Uterus (tissue), 2 donors: Measurements from ENCODE around the gene CD226.

ENCODE experiments used
- POLR2A ChIP-seq, 2 donors: fragments of 450-650 bp; IDR thresholded peaks; one replicate each; pipeline ENCODE4 v1.6.1; 2016; ENCODE audit warnings: antibody characterized with exemption in 2 of 2, mild to moderate bottlenecking in 1 of 2, moderate library complexity in 1 of 2
- TF ChIP-seq, protein P1 (sequence below), 4 experiments: fragments of 200-600 bp in 2 of 4; fragments of 450-650 bp in 2 of 4; sonication (generic) in 2 of 4; IDR thresholded peaks; one replicate each; pipeline ENCODE4 v1.5.1; 2016 to 2019; ENCODE audit warnings: antibody characterized with exemption in 4 of 4, mild to moderate bottlenecking in 2 of 4, moderate library complexity in 1 of 4

DNA sequence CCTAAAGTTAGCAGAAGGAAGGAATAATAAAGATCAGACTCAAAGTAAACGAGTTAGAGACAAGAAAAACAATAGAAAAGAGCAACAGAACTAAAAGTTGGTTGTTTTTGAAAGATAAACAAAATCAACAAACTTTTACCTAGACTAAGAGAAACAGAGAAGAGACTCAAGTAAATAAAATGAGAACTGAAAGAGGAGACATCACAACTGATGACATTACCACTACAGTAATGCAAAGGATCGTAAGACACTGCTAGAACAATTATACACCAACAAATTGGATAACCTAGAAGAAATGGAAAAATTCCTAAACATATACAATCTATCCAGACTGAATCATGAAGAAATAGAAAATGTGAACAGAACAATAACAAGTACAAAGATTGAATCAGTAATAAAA, 139.3 kb downstream of the CD226 start:
- TF ChIP-seq, protein P1, sequence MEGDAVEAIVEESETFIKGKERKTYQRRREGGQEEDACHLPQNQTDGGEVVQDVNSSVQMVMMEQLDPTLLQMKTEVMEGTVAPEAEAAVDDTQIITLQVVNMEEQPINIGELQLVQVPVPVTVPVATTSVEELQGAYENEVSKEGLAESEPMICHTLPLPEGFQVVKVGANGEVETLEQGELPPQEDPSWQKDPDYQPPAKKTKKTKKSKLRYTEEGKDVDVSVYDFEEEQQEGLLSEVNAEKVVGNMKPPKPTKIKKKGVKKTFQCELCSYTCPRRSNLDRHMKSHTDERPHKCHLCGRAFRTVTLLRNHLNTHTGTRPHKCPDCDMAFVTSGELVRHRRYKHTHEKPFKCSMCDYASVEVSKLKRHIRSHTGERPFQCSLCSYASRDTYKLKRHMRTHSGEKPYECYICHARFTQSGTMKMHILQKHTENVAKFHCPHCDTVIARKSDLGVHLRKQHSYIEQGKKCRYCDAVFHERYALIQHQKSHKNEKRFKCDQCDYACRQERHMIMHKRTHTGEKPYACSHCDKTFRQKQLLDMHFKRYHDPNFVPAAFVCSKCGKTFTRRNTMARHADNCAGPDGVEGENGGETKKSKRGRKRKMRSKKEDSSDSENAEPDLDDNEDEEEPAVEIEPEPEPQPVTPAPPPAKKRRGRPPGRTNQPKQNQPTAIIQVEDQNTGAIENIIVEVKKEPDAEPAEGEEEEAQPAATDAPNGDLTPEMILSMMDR (IDR thresholded peaks at IDR 0.05): no peak
- no peak for TF ChIP-seq POLR2A (IDR thresholded peaks at IDR 0.05)
